OCI-M2 (cell line): ENCODE measurements around the gene EEFSEC.
"Not testable (repeated sequence)": the region's sequence is repeated elsewhere in the genome, so short reads cannot be mapped to it uniquely, and the experiment has no call there.

Source experiments
- DNase-seq: peaks from one replicate; lab custom pipeline; 2025; ENCODE audit not compliant: unreplicated experiment; lab: John Stamatoyannopoulos, UW

The EEFSEC gene

GRCh38 chr3:128152419-128153155 is 694 bp upstream of the EEFSEC start:
- DNase-seq: no peak

GRCh38 chr3:128154354-128154753 is 1.1 kb downstream of the EEFSEC start:
- DNase-seq: not testable (repeated sequence)

DNA sequence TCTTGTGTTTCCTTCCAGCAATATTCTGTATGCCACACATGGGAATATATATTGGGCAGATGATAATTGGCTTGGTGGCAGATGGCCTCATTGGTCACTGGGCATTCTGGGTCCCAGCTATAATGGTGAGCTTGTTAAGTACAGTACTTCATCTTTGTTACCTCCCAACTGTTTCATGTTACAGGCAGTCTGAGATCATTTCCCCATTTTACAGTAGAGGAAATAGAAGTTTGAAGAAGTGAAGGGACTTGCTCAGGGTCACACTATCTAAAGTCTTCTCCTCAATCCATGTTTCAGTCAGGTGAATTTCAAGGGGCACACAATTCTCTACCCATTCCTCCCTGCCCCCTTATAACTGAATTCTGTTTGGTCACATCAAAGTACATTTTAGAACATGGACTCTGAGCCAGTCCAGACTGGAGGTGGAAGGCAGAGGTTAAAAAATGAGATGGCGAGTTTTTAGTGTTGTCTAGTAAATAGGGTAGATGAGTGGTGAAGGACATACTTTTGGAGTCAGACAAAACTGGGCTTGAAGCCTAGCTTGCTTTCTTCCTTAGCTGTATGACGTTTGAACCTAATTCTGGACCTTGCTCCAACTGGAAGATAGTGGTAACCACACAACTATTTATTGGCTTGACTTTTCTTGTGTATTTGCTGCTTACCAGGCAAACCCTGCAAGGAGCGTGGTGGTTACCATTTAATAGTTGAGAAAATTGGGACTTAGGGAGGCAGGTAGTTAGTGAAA is 2.5 kb downstream of the EEFSEC start:
- DNase-seq: no peak

- no peak for DNase-seq
Observed at GRCh38 chr3:128160661-128161060, 7.4 kb downstream of the EEFSEC start.

GRCh38 chr3:128163432-128163831 is 10.2 kb downstream of the EEFSEC start:
- no peak for DNase-seq

DNA sequence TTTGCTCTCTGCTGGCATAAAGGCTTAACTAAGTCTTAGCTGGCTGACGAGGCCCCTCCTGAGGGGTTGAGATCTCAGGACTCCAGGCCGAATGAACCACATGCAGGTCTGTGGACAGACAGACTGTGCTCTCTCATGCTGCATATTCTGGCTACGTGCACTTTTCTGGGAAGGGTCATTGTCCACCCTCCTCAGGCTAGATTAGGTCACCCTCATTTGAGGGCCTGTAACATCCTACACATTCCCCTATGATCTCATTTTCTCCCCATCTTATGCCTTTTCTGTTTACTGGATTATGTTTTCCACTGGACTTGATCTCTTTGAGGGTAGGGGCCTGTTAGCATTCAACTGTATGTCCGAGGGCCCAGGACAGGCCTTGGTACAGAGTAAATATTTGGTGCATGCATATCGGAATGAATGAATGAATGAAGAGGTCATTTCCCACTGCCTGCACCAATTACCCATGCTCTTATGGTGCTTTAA is 13.7 kb downstream of the EEFSEC start:
- no peak for DNase-seq

GRCh38 chr3:128167646-128167972 is 14.3 kb downstream of the EEFSEC start:
- no peak for DNase-seq

DNA sequence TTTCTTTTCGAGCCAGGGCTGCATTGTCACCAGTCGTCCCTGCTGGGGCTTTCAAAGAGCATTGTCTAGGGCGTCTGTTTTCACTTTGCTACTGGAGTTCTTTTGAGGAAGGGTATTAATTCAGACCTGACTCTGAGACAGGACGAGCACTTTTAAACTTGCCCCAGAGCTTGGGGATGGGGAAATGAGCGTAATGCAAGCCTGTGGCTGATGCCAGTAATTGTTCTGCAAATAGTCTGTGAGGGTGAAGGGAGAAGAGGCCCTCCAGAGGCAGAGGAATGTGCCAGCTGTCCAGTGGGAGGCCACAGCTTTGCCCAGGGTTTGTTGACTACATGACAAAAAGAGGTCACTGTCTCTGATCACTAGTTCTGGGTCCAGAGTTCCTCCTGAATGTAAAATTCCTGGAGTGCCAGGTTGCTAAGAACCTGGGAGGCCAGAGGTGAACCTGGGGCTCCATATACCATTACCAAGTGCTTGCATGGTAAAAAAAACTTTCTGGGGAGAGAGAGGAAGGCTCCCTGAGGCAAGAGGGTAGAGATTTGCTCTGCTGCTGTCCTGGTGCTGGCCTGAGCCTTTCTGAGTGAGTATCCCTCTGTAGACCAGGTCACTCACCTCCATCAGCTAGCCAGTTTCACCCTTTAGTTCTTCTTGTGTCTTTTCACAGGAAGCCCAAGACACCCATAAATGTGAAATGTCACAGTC is 14.8 kb downstream of the EEFSEC start:
- no peak for DNase-seq

- DNase-seq: no peak
Observed at GRCh38 chr3:128168836-128169235, 15.6 kb downstream of the EEFSEC start.

- peak; percentile 10 for DNase-seq
Observed at GRCh38 chr3:128170866-128171516, 17.7 kb downstream of the EEFSEC start.

GRCh38 chr3:128173200-128173599 is 19.9 kb downstream of the EEFSEC start:
- DNase-seq: no peak

DNA sequence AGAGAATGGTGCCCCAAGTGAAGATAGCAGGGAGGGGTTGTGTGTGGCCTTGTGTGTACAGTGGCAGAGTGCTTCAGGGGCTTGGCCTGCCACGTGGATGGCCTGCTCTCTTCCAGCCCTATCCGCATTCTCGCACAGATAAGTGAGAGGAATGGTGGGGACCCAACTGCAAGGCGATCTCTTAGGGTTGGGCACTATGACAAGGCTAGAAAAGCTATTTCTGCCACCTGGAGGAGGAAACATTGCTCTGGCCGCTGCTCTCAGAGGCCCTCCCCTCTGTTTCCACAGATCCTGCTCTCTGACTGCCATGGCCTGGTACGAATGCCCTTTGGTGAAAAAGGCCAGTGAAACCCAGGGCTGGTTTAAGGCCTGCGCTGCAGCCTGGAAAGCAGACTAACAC is 20.6 kb downstream of the EEFSEC start:
- DNase-seq: no peak

DNA sequence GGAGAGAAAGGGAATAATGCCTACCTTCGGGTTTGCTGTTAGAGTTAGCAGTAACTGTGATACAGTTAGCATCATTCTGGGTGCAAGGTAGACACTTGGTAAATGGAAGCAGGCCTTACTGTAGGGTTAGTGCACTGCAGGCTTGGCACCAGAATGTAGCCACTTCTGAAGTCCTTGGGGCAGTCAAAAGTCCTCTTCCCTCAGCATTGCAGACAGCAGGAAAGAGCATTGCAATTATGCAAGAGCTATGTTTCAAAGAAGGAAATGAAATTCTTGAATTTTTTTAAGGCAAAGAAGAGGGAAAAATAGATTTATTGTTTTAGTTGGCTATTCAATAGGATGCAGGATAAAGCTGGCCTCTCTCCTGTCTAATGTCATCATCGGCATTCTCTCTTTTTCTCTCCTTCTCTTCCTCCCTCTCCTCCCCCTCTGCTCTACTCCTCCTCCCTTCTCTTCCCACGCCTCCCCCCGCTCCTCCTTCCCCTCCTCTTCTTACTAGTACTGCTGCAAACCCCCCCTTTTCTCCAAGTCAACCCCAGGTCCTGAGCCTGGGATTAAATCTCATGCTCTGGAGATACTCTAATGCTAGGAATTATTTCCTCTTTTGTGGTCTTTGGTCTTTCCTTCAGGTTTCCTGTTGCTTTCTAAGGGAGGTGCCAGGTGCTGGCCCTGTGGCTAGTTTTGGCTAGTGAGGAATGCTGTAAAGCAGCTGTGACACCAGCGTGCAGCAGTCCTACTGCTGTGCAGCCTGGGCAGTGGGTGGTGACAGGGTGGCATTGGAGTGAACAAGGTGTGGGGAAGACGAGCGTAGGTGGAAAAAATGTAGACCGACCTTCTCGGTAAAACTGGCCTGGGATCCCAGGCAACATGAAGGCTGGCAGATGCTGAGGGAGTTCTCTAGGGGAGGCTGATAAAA is 21.7 kb downstream of the EEFSEC start:
- no peak for DNase-seq

DNA sequence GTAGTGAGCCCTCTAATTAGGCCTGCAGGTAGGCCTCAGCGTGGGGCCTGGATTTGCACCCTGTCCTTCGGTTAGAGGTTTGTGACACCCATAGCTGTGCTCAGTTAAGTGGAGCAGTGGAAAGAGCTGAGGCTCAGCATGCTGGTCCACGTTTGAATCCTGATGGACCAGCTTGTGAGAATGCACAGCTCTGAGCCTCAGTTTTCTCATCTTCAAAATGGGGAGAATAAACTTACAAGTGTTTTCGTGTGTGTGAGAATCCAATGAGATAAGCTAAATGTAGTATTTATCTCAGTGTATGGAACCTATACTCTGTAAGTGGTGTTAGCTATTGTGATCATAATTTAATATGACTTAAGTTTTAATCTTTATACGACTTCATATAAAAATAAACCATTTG is 22.5 kb downstream of the EEFSEC start:
- no peak for DNase-seq

GRCh38 chr3:128176276-128176833 is 23.1 kb downstream of the EEFSEC start:
- no peak for DNase-seq

DNA sequence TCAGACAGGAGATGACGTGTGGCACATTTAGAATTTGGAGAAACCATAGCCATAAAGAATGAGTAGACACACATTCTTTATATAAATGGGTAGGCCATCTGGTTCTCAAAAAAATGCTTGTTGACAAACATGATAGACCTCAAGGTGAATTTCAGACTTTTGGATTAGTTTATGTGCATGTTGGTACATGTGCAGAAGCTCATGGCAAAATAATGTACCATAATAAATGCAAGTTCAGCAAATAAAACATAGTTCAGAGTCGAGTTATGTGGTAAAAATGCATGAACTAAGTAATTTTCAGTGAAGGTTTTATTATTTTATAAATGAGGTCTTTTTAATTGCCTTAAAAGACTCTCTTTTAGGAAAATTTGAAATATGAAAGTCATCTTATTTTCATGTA is 24.6 kb downstream of the EEFSEC start:
- no peak for DNase-seq

DNA sequence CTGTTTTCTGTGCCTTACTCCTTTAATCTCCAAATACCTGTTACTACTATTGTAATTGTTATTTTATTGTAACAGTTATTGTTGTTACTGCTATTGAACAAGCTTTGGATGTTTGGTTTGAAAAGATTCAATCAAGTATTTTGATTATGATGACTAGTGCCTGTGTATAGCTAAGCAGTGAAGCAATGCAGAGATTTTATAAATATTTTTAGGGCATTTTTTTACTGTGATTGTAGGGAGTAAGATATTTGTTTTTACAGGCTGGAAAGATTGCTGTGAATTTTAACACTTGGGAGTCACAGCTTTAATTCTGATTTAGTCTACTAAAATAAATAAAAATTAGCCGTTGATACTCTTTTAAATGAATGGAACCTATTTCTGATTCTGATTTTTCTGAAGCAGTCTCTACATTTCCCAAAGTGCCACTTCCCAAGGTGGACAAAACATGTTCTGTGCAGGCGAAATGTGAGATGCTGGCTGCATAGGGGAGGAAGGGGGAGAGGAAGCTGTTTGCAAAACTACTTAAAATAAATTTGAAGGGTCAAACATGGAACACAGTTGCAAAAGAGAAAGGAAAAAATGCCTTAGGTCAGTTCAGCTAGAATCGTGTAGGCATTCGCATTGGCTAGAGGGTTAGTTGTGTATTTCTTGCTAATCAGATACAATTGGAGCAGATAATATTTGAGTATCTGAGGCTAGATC is 25.7 kb downstream of the EEFSEC start:
- no peak for DNase-seq

- no peak for DNase-seq
Observed at GRCh38 chr3:128179484-128179819, 26.2 kb downstream of the EEFSEC start.

GRCh38 chr3:128180436-128180835 is 27.2 kb downstream of the EEFSEC start:
- no peak for DNase-seq

GRCh38 chr3:128180913-128181312 is 27.6 kb downstream of the EEFSEC start:
- DNase-seq: no peak
